H1 (cell line): ENCODE data around the gene OSBPL2.

Experiments used
- CTCF ChIP-seq, 3 experiments: IDR thresholded peaks; 1 replicate in 2 of 3; 2 replicates in 1 of 3; pipeline versions ENCODE4 v1.5.1 to v1.6.1; 2011; ENCODE audit warnings: low read length in 3 of 3, mild to moderate bottlenecking in 3 of 3, inconsistent platforms in 2 of 3, low read depth in 1 of 3, moderate library complexity in 1 of 3; ENCODE audit not compliant: insufficient read depth in 1 of 3; ENCODE audit errors: control extremely low read depth in 1 of 3
- POLR2A ChIP-seq, 2 experiments: IDR thresholded peaks; 1 replicate in 1 of 2; 2 replicates in 1 of 2; pipeline ENCODE4 v1.6.1; 2011; ENCODE audit warnings: low read depth in 2 of 2, low read length in 2 of 2, mild to moderate bottlenecking in 2 of 2; ENCODE audit errors: control extremely low read depth in 1 of 2

- TF ChIP-seq CTCF (IDR thresholded peaks at IDR 0.05; ENCODE audit: control extremely low read depth in 1 of 3, insufficient read depth in 1 of 3, low read depth in 1 of 3, low read length in 3 of 3) (no peak), POLR2A (IDR thresholded peaks at IDR 0.05; ENCODE audit: control extremely low read depth in 1 of 2, low read depth in 2 of 2, low read length in 2 of 2) (no peak)
Measured at GRCh38 chr20:62315773-62316172, 77.5 kb downstream of the OSBPL2 start.
